ENCODE results near the gene VSIG10L. TPM values are rescaled to one million over a fixed set of nuclear protein-coding genes. Genes with fewer than 3 reads are reported as not detected.

VSIG10L gene
- total RNA-seq, 4 donors from 2014 or later = 0.20 to 0.75 (median 0.34) TPM

DNA sequence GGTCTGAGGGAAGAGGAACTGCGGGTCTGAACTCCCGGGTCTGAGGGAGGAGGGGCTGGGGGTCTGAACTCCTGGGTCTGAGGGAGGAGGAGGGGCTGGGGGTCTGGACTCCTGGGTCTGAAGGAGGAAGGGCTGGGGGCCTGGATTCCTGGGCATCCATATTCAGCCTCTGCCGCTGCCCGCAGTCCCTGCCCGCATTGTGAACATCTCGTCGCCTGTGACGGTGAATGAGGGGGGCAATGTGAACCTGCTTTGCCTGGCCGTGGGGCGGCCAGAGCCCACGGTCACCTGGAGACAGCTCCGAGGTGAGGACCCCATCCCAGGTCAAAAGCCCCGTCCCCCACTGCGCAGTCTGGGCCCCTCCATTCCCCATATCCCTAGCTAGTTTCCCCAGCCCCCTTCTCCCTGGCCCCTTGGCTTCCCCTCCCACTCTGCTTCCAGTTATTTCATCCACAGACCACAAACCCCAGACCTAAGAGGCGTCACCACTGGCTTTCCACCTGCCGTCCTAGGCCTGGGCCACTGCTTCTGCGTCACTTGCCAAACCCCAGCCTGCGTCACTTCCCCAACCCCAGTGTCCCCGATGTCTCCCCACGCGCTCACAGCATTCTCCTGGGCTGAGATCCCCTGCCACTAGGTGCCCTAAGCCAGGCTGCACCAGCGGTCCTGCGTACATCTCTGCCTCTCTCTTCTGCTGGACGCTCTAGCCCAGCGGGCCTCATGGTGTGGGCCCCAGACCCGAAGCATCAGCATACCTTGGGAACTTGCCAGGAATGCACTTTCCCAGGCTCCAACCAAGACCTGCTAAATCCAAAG lies 16.6 kb downstream of the VSIG10L start:
- in situ Hi-C loops (cut with MboI; ENCODE audit: low sequenced_read_pairs in 4 of 4) = no loop called here
- no peak overlapping the region for H3K27ac ChIP-seq
- no peak overlapping the region for H3K4me3 ChIP-seq
- no peaks in the 10 kb centered on the region for H3K36me3 ChIP-seq
- no peaks in the 10 kb centered on the region for H3K9me3 ChIP-seq
- intact Hi-C loops (cut with DNase I; ENCODE audit: low total_unique reads) = no loop called here
- H3K27me3 ChIP-seq = peaks cover 35 to 42% (median 37%) of the 10 kb centered on the region in 3 donors
- no peaks in the 10 kb centered on the region for H3K4me1 ChIP-seq
- no peak for ATAC-seq
- TF ChIP-seq POLR2A (IDR thresholded peaks at IDR 0.05) (no peak), CTCF (IDR thresholded peaks at IDR 0.05 in 4 of 5, conservative IDR thresholded peaks at IDR 0.05 in 1 of 5) (no peak)
- DNase-seq = no peak

DNA sequence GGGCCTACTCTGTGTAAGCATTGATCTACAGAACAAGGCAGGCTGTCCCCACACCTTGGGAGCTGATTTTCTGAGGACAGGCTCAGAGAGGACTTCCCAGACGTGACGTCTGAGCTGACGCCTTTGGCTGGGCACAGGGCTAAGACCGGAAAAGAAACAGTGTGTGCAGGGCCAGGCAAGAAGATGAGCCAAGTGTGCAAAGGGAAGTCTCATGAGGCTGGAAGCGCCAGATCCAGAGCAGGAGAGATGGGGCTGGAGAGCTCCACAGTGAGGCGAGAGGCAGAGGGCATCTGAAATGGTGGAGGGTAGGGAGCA lies 17.8 kb downstream of the VSIG10L start:
- Histone ChIP-seq H3K4me3 (no peak overlapping the region), H3K27me3 (peaks cover 33 to 38% (median 35%) of the 10 kb centered on the region in 3 donors), H3K27ac (no peak overlapping the region), H3K4me1 (no peaks in the 10 kb centered on the region), H3K36me3 (no peaks in the 10 kb centered on the region), H3K9me3 (no peaks in the 10 kb centered on the region)
- no peak for ATAC-seq
- TF ChIP-seq POLR2A (IDR thresholded peaks at IDR 0.05) (no peak), CTCF (IDR thresholded peaks at IDR 0.05 in 4 of 5, conservative IDR thresholded peaks at IDR 0.05 in 1 of 5) (no peak)
- in situ Hi-C loops (cut with MboI; ENCODE audit: low sequenced_read_pairs in 4 of 4) = no loop called here
- no peak for DNase-seq
- intact Hi-C loops (cut with DNase I; ENCODE audit: low total_unique reads) = no loop called here

DNA sequence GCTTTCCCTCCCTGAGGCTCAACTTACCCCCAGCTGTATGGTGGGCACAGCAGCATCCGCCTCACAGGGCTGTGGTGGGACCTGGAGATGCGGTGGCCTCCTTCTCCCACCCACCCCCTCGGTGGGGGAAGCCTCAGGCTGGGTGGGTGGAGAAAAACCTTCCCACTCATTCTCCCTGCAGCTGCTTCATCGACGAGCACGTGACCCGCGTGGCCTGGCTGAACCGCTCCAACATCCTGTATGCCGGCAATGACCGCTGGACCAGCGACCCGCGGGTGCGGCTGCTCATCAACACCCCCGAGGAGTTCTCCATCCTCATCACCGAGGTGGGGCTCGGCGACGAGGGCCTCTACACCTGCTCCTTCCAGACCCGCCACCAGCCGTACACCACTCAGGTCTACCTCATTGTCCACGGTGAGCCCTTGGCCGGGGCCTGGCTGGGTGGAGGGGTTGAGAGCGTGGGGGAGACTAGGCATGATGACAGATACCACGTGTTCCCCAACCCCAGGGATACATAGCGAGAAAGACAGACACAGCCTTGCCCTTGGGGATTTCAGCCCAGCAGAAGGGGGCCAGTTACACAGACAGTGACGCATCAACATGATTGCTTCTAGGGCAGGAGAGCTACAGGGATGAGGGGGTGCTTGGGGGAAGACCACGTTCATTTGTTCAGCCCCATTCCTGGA lies 18.3 kb downstream of the VSIG10L start:
- in situ Hi-C loops (cut with MboI; ENCODE audit: low sequenced_read_pairs in 4 of 4) (no loop called here), intact Hi-C loops (cut with DNase I; ENCODE audit: low total_unique reads) (no loop called here)
- H3K27me3 ChIP-seq = peaks cover 30 to 35% (median 31%) of the 10 kb centered on the region in 3 donors
- ATAC-seq = no peak
- DNase-seq = no peak
- no peaks in the 10 kb centered on the region for H3K9me3 ChIP-seq
- no peaks in the 10 kb centered on the region for H3K4me1 ChIP-seq
- H3K36me3 ChIP-seq = no peaks in the 10 kb centered on the region
- no peak overlapping the region for H3K4me3 ChIP-seq
- H3K27ac ChIP-seq = no peak overlapping the region
- TF ChIP-seq POLR2A (IDR thresholded peaks at IDR 0.05) = no peak
- no peak for TF ChIP-seq CTCF (IDR thresholded peaks at IDR 0.05 in 4 of 5, conservative IDR thresholded peaks at IDR 0.05 in 1 of 5)

GRCh38 chr19:51321799-51322198 lies 20.1 kb downstream of the VSIG10L start:
- TF ChIP-seq CTCF (IDR thresholded peaks at IDR 0.05 in 4 of 5, conservative IDR thresholded peaks at IDR 0.05 in 1 of 5) (no peak), POLR2A (IDR thresholded peaks at IDR 0.05) (no peak)
- Histone ChIP-seq H3K4me3 (no peak overlapping the region), H3K9me3 (no peaks in the 10 kb centered on the region), H3K27me3 (peaks cover 12 to 21% (median 15%) of the 10 kb centered on the region in 3 donors), H3K36me3 (no peaks in the 10 kb centered on the region), H3K27ac (no peak overlapping the region), H3K4me1 (no peaks in the 10 kb centered on the region)
- intact Hi-C loops (cut with DNase I; ENCODE audit: low total_unique reads) = no loop called here
- DNase-seq = no peak
- no peak for ATAC-seq
- in situ Hi-C loops (cut with MboI; ENCODE audit: low sequenced_read_pairs in 4 of 4) = no loop called here
